Measurements from ENCODE around the gene TRHDE. TPM values are rescaled to one million over a fixed set of nuclear protein-coding genes. Genes with fewer than 3 reads are reported as not detected.

TRHDE gene
- total RNA-seq, 1 experiment from 2014 or later = 1.9 TPM

GRCh38 chr12:72264548-72265175 is 7.5 kb upstream of the TRHDE start:
- CTCF ChIA-PET = interaction anchor here (0.6 kb wide), 2 partner anchors 82 to 1103 kb away, joined by 3 read pairs; no protein-coding TSS in a partner anchor
- Histone ChIP-seq H3K9me3 (ENCODE audit: control insufficient read depth, insufficient read depth, low read depth, low read length) (no peaks in the 10 kb centered on the region), H3K4me3 (ENCODE audit: low read depth in 2 of 2, low read length in 2 of 2) (no peak overlapping the region), H3K27me3 (ENCODE audit: control insufficient read depth, insufficient read depth, low read length) (peaks cover 14% of the 10 kb centered on the region), H3K27ac (ENCODE audit: low read length) (no peak overlapping the region), H3K36me3 (ENCODE audit: control insufficient read depth, insufficient read depth, low read length) (no peaks in the 10 kb centered on the region), H3K4me1 (ENCODE audit: control insufficient read depth, insufficient read depth, low read length) (no peaks in the 10 kb centered on the region)
- DNase-seq (ENCODE audit: low read depth, low spot score) = no peak
- peak; percentile 57; the same call in 1 of the 2 replicates for TF ChIP-seq CTCF (IDR thresholded peaks at IDR 0.05)
- TF ChIP-seq POLR2AphosphoS5 (IDR thresholded peaks at IDR 0.05; ENCODE audit: low read depth, low read length) = no peak
- POLR2A ChIA-PET = no interaction called here
- intact Hi-C loops (cut with micrococcal nuclease; ENCODE audit: unreplicated experiment) (no loop called here), in situ Hi-C loops (cut with HindIII; ENCODE audit: low pct_unique_long_range_greater_than_20kb, low sequenced_read_pairs) (no loop called here)
- no TSS peak for BruUV-seq (replicated peaks)
- no peak; the same call in 1 of the 2 replicates for ATAC-seq

DNA sequence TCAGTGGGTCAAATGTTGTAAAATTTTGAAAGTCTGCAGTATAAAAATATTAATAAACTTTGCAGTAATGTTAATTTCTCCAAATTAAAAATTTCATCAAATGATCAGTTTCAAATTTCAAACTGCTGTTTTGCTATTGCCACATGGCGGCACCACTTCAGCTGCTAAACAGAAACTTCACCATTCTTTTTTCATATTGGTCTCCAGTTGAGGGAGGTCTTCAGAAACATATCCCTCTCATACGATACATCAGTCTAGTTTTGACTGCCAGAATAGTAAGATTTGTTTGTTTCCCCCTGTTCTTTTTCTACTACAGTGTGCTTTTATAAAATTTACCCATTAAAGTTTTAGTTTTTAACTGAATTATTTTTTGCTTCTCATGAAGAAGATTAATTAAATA is 4.2 kb upstream of the TRHDE start:
- POLR2A ChIA-PET = no interaction called here

DNA sequence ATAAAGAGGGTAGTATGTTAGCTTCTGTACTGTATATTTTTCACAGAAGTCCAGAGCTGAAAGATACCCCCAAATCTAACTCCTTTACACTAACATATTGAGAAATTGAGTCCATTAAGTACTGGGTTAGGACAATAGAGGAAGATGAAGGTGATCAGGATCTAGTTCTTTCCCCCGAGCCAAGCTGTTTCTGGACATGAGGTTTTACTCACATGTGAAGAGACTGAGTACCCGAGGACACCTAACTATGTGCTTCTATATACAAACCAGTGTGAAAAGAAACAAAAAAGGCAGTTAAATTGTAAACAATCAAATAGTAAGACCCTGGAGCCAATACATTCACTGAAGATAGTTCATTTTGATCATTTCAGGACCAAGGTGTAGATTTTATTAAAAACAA is 3.8 kb upstream of the TRHDE start:
- no peaks in the 10 kb centered on the region for H3K36me3 ChIP-seq (ENCODE audit: control insufficient read depth, insufficient read depth, low read length)
- CTCF ChIA-PET = no interaction called here
- POLR2A ChIA-PET = no interaction called here
- no TSS peak for BruUV-seq (replicated peaks)
- TF ChIP-seq TCF7L2 (IDR thresholded peaks at IDR 0.05; ENCODE audit: low read depth, low read length) (no peak), REST (IDR thresholded peaks at IDR 0.05; ENCODE audit: insufficient read depth in 1 of 2, low read depth in 2 of 2, low read length in 1 of 2) (no peak), POLR2AphosphoS5 (IDR thresholded peaks at IDR 0.05; ENCODE audit: low read depth, low read length) (no peak), SIN3A (IDR thresholded peaks at IDR 0.05; ENCODE audit: borderline replicate concordance, insufficient read depth, low read depth, low read length) (no peak), CTCF (IDR thresholded peaks at IDR 0.05) (no peak)
- no peak for ATAC-seq
- no peak overlapping the region for H3K4me3 ChIP-seq (ENCODE audit: low read depth in 2 of 2, low read length in 2 of 2)
- H3K27me3 ChIP-seq (ENCODE audit: control insufficient read depth, insufficient read depth, low read length) = peaks cover 29% of the 10 kb centered on the region
- no peaks in the 10 kb centered on the region for H3K9me3 ChIP-seq (ENCODE audit: control insufficient read depth, insufficient read depth, low read depth, low read length)
- intact Hi-C loops (cut with micrococcal nuclease; ENCODE audit: unreplicated experiment) (no loop called here), in situ Hi-C loops (cut with HindIII; ENCODE audit: low pct_unique_long_range_greater_than_20kb, low sequenced_read_pairs) (no loop called here)
- DNase-seq (ENCODE audit: low read depth, low spot score) = no peak
- H3K27ac ChIP-seq (ENCODE audit: low read length) = no peak overlapping the region
- peaks cover 7% of the 10 kb centered on the region for H3K4me1 ChIP-seq (ENCODE audit: control insufficient read depth, insufficient read depth, low read length)

More for the DNA sequence above, 4.2 kb upstream of the TRHDE start:
- in situ Hi-C loops (cut with HindIII; ENCODE audit: low pct_unique_long_range_greater_than_20kb, low sequenced_read_pairs) (no loop called here), intact Hi-C loops (cut with micrococcal nuclease; ENCODE audit: unreplicated experiment) (no loop called here)
- Histone ChIP-seq H3K27me3 (ENCODE audit: control insufficient read depth, insufficient read depth, low read length) (peaks cover 29% of the 10 kb centered on the region), H3K27ac (ENCODE audit: low read length) (no peak overlapping the region), H3K9me3 (ENCODE audit: control insufficient read depth, insufficient read depth, low read depth, low read length) (no peaks in the 10 kb centered on the region), H3K36me3 (ENCODE audit: control insufficient read depth, insufficient read depth, low read length) (no peaks in the 10 kb centered on the region), H3K4me1 (ENCODE audit: control insufficient read depth, insufficient read depth, low read length) (peaks cover 3% of the 10 kb centered on the region), H3K4me3 (ENCODE audit: low read depth in 2 of 2, low read length in 2 of 2) (no peak overlapping the region)
- peak; percentile 65; the same call in 1 of the 2 replicates for TF ChIP-seq CTCF (IDR thresholded peaks at IDR 0.05)
- TF ChIP-seq POLR2AphosphoS5 (IDR thresholded peaks at IDR 0.05; ENCODE audit: low read depth, low read length) = no peak
- no peak for TF ChIP-seq SIN3A (IDR thresholded peaks at IDR 0.05; ENCODE audit: borderline replicate concordance, insufficient read depth, low read depth, low read length)
- BruUV-seq (replicated peaks) = no TSS peak
- ATAC-seq = no peak
- no peak for DNase-seq (ENCODE audit: low read depth, low spot score)
- CTCF ChIA-PET = no interaction called here

Data from Panc1 (cell line).